Measurements from ENCODE around the gene CCDC88C.

Gene CCDC88C

DNA sequence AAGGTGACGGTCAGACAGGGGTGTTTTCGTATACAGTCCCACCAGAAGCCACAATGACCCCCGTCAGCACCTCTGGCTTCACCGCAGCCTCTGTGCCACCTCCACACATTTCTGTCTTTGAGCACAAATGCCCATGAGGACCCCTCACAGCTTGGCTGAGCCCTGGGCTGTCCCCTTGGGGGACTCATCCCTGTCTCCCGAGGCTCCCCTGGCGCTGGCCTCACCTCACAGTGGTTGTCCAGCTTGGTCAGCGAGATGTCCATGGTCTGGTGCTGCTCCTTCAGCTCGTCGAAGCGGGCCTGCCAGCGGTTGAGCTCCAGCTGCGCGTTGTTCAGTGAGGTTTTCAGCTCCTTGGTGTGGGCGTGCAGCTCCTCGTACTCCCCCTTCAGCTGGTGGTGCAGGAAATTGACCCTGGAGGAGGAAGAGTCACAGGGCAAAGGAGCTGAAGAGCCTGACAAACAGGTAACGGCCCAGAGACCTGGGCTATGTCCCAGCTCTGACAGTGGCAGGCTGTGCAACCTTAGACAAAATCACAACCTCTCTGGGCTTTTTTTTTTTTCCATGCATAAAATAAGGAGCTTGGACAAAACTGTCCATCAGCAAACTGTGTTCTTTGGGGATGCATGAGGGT, 120.4 kb downstream of the CCDC88C start:
- in situ Hi-C loops (cut with HindIII; ENCODE audit: low sequenced_read_pairs) = loop anchor here (25.0 kb wide), 2 partner anchors 235 to 560 kb away; partner anchors contain the start of gene RPS6KA5

DNA sequence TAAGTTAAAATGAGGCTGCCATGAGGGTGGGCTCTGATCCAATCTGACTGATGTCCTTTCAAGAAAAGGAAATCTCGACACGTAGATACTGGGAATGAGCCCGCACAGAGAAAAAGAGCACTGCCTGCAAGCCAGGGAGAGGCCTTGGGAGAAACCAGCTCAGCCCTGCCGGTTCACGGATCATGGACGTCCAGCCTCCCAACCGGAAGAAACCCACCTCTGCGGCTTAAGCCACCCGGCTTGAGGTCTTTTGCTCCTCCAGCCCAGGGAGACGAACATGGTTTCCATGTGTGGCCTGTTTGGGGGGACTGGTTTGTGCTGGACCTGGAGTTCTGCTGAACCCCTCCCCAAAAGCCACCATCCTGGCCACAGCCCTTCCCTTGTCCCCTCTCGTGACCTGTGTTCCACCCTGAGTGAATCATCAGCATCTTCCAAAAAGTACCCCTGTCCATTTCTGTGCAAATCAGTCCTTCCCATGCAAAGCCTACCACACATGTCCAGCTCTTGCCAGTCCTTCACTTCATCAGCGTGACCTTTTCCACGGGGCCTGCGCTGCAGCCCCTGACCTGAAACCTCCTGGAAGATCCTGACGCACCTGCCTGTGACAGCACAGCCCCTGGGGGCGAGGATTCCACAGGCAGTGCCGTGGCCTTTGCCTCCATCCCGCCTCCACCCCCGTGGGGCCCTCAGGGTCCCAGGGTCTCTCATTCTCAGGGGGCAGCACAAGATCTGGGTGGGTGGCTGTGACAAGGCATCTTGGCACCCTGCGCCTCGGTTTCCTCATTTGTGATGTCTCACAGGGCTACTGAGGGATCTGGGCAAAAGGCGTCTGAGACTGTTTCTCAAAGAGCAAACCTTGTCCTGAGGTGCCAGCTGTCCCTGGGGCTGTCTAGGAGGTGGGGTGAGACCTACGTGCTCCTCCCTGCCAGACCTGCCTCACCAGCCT, 121.5 kb downstream of the CCDC88C start:
- in situ Hi-C loops (cut with HindIII; ENCODE audit: low sequenced_read_pairs) = loop anchor here (25.0 kb wide), 2 partner anchors 234 to 559 kb away; partner anchors contain the start of gene RPS6KA5

DNA sequence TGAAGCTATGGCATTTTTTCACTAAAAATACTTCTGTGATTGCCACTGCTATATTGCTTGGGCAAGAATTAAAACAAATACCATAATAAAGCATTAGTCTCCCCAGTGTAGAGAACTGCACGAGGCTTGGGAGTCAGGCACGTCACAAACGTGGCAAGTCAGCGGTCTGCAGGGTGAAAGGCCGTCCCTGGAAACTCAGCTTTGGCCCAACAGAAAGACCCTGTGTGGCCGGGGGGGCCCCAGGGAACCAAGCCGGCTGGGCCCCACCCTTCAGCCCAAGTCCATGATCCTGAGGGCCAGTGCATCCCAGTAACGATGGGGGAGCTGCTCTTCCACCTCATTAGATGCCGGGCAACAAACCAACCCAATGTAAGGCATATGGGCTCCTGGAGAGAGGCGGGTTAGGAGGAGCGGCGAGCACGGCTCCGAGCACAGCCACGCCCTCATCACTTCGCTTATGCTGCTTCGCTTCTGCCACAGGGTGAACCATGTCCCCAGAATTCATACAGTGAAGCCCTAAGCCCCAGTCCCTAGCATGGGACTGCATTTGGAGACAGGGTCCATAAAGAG, 122.3 kb downstream of the CCDC88C start:
- in situ Hi-C loops (cut with HindIII; ENCODE audit: low sequenced_read_pairs) = loop anchor here (25.0 kb wide), 2 partner anchors 233 to 558 kb away; partner anchors contain the start of gene RPS6KA5

DNA sequence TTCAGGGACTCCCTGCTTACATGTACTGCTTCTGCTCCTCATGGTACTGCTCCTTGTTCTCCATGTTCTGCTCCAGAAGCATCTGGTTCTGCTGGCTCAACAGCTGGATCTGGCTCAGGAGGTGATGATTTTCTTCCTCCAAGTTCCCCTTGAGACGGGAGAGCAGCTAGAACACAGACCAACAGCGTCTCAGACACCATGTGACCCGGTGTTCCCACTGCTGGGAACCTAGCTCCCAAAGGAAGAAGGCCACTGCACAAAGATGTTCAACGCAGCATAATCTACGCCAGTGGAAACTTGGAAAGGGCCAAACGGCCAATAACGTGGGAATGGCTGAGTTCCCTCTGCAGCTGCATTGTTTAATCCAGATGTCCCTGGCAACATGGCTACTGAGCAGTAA, 123.5 kb downstream of the CCDC88C start:
- in situ Hi-C loops (cut with HindIII; ENCODE audit: low sequenced_read_pairs) = loop anchor here (5.0 to 25.0 kb wide), 4 partner anchors 77 to 557 kb away; partner anchors contain the start of gene RPS6KA5

DNA sequence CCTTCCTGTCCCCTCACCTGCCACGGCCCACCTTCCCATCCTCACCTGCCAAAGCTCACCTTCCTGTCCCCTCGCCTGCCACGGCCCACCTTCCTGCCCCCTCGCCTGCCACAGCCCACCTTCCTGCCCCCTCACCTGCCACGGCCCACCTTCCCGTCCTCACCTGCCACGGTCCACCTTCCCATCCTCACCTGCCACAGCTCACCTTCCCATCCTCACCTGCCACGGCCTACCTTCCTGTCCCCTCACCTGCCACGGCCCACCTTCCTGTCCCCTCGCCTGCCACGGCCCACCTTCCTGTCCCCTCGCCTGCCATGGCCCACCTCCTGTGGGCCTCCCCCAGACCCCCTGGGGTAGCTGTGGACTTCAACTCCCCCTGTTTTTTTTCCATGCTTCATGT, 124.3 kb downstream of the CCDC88C start:
- in situ Hi-C loops (cut with HindIII; ENCODE audit: low sequenced_read_pairs) = loop anchor here (5.0 to 25.0 kb wide), 4 partner anchors 76 to 556 kb away; partner anchors contain the start of gene RPS6KA5

DNA sequence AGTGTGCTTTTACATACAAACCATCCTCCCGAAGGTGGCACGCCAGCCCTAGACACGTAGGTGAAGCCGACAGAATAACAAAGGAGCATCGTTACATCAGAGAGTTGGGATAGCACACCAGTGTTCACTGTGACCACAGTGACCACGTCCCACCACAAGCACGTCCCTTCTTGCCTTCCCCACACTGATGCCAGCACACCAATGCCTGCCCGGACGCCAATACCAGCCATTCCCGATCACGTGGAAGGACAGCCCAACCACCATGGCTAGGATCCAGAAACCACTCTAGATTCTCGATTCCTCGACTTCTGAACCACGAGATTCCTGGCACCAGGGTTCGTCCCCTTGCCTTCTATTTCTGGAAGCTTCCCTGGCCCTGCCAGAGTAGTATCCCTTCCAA, 125.1 kb downstream of the CCDC88C start:
- in situ Hi-C loops (cut with HindIII; ENCODE audit: low sequenced_read_pairs) = loop anchor here (5.0 to 25.0 kb wide), 4 partner anchors 75 to 555 kb away; partner anchors contain the start of gene RPS6KA5

DNA sequence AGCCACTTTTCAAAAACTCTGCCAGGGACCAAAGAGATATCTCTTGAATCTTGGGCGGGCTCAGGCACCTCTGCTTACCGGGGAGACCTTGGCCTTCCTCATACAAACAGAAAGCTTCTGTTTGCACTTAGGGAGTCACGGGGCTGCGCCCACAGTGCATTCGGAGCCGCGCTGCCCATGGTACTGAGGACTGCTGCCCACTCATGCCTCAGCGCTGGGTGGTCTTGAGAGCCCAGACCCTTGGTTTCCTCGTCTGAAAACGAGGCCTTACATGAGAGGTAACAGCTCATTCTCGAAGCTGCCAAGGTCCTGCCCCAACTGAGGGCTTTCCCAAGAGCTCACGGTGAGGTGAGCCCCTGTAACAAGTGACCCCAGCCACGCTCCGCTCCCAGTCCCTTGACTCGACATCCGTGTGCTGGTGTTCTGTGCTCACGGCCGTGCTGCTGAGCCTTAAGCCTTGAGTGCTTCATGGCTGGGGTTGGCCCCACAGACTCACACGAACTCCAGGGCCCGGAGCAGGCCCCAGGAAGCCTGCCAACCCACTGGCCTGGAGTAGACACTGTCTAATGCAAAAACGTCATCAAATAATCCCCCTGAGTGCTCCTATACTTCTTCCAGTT, 125.7 kb downstream of the CCDC88C start:
- in situ Hi-C loops (cut with HindIII; ENCODE audit: low sequenced_read_pairs) = loop anchor here (5.0 to 25.0 kb wide), 4 partner anchors 75 to 555 kb away; partner anchors contain the start of gene RPS6KA5

DNA sequence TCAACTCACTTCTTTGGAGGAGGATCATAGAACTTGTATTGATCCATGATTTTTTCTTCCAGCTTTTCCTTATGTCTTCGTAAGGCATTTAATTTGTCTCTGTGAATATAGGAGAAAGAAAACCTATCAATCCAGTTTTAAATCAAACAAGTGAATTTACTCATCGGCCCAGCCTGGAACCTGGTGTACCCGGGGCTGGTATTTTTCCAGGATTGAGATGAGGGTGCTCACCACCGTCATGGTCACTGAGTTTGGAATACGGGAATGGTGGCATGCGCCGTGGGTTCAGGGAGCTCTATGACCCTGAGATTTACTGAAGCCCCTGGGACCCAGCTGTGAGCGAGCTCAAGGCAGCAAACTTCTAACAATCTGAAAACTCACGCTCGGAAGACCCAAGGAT, 126.6 kb downstream of the CCDC88C start:
- in situ Hi-C loops (cut with HindIII; ENCODE audit: low sequenced_read_pairs) = loop anchor here (5.0 to 25.0 kb wide), 4 partner anchors 74 to 554 kb away; partner anchors contain the start of gene RPS6KA5

DNA sequence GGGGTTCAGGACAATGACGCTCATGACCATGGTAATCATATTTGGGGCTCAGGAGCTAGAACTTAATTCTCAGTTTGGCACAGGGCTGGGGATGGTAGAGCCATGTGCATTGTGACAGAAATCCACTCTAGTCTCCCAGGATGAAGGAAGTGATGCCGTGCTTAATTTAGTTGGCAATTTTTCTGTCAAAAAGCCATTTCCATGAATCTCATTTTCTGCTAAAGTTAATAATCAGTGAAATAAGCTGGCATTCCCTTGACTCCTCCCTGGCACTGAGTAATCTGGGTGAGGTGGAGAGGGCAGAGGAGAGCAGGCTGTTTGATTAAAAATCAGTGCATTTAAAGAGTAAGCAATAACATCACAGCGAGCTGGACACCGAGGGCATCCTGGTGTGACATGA, 128.2 kb downstream of the CCDC88C start:
- in situ Hi-C loops (cut with HindIII; ENCODE audit: low sequenced_read_pairs) = loop anchor here (5.0 to 25.0 kb wide), 4 partner anchors 85 to 552 kb away; partner anchors contain the start of gene RPS6KA5

DNA sequence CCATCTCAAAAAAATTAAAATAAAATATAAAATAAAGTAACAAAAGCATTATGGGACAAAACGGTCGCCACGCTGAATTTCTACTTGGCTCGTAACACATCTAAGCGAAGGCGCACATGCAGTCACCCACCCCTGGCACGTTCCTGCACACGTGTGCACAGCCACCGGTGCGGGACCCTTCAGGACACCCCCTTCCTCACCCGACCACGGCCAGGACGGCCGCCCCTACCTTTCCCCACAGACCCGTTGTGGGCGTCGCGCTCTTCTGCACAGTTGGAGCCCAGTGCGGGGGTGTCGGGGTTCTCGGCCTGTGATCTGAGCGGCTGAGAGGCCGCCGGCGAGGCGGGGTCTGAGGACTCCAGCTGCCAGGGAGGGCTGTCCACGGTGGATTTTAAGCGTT, 128.7 kb downstream of the CCDC88C start:
- in situ Hi-C loops (cut with HindIII; ENCODE audit: low sequenced_read_pairs) = loop anchor here (5.0 to 25.0 kb wide), 4 partner anchors 86 to 552 kb away; partner anchors contain the start of gene RPS6KA5

DNA sequence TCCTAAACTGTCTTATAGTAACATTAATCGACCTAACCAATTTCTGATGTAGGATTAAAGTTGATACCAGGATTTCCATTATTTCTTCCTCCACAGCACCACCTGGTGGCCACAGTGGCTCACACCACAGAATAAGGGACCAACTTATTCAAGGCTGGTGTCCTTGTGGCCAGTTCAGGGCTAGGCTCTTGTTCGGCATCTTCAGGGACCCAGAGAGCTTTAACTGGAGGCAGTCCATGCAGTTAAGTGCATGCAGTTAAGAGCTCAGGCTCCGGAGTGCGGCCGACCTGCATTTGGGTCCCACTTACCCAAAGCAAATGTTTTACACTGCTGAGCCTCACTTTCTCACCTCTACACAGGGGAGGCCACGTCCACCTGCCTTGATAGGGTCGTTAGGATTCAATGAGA, 131.1 kb downstream of the CCDC88C start:
- in situ Hi-C loops (cut with HindIII; ENCODE audit: low sequenced_read_pairs) = loop anchor here (5.0 to 25.0 kb wide), 4 partner anchors 88 to 549 kb away; partner anchors contain the start of gene RPS6KA5

DNA sequence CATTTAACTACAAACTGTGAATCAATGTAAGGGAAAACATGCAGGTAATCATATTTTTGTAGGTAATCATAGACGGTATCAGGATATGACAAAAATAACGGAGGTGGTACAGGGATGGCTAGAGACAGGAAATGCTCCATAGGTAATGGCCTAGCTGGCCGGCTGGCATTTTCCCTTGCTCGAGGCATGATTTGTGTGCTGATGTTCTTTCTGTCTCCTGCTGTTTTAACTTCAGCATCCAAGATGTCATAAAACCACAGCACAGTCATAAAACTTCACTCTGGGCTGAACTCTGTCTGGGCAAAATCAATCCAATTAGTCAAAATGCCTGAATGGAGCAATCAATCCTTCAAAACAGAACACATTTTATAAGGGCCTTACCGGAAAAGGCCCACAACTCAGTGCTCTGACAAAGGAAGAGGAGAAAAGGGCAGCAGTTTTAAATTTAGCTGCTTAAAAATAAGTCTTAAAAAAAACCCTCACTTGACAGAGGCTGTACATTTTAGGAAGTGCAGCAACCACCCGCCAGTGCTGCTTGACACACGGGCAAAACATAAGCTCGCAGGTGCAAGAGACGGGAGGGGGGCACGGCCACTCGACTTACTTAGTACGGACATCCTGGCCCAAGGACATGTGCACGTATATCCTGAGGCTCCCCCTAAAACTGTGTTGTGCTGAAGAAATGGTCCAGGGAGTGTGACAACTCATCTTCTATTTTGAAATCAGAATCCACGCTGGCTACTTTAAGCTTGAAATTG, 132.7 kb downstream of the CCDC88C start:
- in situ Hi-C loops (cut with HindIII; ENCODE audit: low sequenced_read_pairs) = loop anchor here (5.0 to 25.0 kb wide), 4 partner anchors 88 to 548 kb away; partner anchors contain the start of gene RPS6KA5

DNA sequence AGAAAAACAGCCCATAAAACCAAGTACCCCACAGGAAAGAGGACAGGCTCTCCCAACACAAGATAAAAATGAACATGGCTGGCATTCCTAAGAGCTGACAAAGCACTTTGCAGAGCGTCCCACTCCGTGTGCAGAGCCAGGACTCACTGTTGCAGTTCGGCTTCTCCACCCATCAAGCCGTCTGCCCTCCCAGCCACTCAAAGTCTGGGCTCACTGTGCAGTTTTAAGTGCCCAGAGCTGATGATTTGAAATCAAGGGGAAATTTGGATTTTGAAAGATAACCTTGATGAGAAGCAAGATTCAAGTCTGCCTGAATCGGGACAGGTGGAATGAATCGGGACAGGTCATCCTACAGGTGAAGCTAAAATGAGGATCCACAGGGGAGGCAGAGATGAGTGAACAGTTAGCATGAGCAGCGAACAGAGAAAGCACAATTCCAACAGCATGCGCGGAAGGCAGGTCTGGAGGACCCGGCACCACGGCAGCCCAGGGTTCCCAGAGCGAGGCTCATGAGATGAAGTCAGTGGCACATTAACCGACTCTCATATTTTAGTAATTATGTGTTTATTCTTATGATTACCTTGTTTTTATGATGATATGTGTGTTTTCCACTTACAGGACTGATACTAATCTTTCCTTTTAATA, 133.4 kb downstream of the CCDC88C start:
- in situ Hi-C loops (cut with HindIII; ENCODE audit: low sequenced_read_pairs) = loop anchor here (10.0 to 25.0 kb wide), 3 partner anchors 91 to 547 kb away; partner anchors contain the start of gene RPS6KA5

DNA sequence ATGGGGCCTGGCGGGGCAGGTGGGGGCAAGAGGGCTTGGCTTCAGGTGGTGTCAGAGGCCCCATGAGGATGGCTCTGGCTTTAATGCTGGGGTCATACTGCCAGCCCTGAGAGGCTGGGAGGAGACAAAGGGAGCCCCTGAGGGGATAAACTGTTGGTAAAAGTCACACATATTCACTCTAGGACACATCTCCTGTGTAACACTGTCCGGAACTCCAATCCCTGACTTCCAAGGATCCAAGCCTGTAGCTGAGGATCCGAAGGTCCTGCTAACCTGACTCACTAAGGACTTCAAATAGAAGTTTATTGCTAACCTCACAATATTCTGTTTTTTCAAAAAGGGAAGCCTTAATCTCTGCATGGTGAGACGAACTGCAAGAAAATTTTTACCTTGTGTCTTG, 134.0 kb downstream of the CCDC88C start:
- in situ Hi-C loops (cut with HindIII; ENCODE audit: low sequenced_read_pairs) = loop anchor here (10.0 to 25.0 kb wide), 3 partner anchors 91 to 546 kb away; partner anchors contain the start of gene RPS6KA5

DNA sequence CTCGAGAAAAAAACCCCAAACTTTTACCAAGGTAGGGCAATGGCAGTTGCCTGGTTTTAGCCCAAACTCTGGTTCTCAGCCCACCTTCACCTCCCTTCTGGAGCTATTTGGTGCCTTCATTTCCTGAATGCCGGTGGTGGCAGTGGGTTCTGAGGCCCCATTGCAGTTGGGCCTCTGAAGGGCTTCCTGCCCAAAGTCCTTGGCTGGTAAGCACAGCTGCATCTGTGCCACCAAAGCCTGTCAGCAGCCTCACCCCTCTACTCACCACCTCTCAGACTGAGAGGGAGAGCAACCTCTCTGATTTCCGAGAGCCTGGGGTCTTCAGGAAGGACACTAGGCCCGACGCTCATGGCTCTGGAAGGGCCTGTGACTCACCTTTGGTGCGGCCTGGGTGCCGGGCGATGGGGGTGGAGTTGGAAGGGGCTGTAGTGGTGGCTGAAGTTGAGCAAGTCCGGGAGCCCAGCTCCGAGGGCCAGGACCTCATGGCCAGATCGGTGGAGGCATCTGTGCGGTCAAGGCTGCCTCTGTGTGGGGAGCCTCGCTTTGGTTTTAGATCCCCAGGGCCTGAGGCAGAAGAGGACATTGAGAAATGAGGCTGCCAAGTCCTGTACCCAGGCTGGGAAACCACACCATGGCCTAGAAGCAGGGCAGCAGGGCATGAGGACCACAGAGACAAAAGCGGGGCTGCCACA, 134.5 kb downstream of the CCDC88C start:
- in situ Hi-C loops (cut with HindIII; ENCODE audit: low sequenced_read_pairs) = loop anchor here (10.0 to 25.0 kb wide), 3 partner anchors 92 to 546 kb away; partner anchors contain the start of gene RPS6KA5

DNA sequence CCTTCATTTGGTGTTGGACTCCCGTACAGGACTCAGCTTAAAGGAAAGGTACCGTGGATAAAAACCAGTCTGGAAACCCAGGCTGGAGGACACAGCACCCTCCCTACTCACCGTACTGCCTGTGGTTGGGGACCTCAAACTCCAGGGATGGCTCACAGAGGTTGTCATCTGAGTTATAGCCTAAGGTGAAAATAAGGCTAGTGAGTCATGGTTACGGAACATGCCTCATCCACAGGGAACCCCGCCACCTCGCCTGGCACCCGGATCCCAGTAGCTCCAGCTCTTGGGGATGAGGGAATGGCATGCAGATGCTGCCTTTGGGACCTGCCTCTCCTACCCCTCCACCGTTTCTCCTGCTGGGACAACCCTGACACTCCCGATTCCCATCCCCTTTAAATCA, 136.3 kb downstream of the CCDC88C start:
- in situ Hi-C loops (cut with HindIII; ENCODE audit: low sequenced_read_pairs) = loop anchor here (10.0 to 25.0 kb wide), 3 partner anchors 93 to 544 kb away; partner anchors contain the start of gene RPS6KA5

DNA sequence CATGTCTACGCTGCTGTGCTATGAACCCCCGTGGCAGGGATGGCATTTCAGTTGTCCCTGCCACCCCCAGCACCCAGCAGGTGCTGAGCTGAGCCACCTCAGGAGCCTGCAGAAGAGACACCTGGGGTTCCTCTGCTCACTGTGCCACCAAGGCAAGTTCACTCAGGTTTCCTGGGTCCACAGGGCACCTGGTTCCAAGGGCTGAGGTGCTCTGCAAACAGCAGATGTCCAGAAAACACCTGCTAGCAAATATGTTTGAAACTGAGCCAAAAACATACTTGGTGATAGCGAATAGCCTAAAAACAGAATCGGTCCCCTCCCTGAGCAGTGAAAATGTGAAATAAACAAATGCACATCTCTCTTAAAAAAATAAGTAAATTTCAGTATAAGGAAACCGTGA, 137.5 kb downstream of the CCDC88C start:
- in situ Hi-C loops (cut with HindIII; ENCODE audit: low sequenced_read_pairs) = loop anchor here (10.0 to 25.0 kb wide), 3 partner anchors 95 to 543 kb away; partner anchors contain the start of gene RPS6KA5

DNA sequence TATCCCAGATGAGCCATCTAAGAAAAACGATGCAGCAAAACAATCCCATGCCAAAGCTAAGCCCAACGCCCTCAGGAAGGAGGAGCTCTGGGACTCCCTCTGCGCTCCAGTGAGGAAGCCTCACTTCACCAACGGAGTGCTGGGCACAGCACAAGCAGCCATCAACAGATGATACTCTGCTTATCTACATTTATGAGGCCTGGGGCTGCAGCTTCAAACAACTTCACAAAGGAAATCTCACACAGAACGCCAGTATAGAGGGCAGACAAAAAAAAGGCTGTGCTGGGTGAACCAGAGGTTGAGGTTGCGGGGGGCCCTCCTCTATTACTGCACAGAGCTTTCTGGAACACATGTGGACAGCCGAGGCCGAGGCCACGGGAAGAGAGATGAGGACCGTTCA, 138.3 kb downstream of the CCDC88C start:
- in situ Hi-C loops (cut with HindIII; ENCODE audit: low sequenced_read_pairs) = loop anchor here (25.0 kb wide), 2 partner anchors 217 to 542 kb away; partner anchors contain the start of gene RPS6KA5

All from endothelial cell of hepatic sinusoid (primary cell).